ENCODE data around the gene CD248. TPM values are rescaled to one million over a fixed set of nuclear protein-coding genes. Genes with fewer than 3 reads are reported as not detected.

CD248 gene
- total and polyA plus RNA-seq, 2 experiments from 2014 or later, result 2.4 to 3.8 TPM

DNA sequence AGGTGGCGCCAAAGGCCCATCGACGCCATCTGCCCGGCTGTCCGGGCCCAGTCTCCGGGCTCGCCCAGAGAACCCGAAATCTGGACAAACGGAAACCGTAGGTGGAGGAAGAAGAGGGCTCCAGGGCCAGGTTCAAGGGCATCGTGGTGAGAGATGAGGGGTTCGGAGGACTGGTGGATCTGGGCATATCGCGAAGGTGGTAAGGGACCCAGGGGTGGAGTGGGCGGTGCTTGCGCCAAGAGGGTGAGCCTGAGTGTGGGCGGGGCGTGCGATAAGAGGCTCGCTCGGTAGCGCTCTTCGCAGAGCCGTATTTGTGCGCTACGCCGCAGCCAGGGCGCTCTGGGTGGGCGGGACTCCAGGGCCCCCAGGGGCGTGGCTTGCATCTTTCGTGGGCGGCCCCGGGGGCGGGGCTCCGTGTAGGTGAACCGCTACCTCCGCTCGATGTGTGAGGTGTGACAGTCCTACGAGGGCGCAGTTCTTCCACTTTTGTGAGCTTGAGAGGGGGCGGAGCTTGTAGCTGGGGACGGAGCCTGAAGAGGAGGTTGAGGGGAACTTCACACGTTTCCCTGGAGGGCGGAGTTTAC lies 4.8 kb downstream of the CD248 start:
- Mint-ChIP-seq H3K4me1 (peaks cover 25% of the 10 kb centered on the region), H3K27me3 (ENCODE audit: insufficient read depth, low read depth, poor library complexity) (peaks cover 9% of the 10 kb centered on the region), H3K27ac (peak overlapping the region; percentile 97), H3K9me3 (no peaks in the 10 kb centered on the region), H3K36me3 (ENCODE audit: low read depth) (peaks cover 2% of the 10 kb centered on the region; the same call in 1 of the 3 replicates), H3K4me3 (peak overlapping the region; percentile 81)
- no peak for TF ChIP-seq REST (IDR thresholded peaks at IDR 0.05; ENCODE audit: unreplicated experiment)
- no peak for TF ChIP-seq ZNF114 (CRISPR knock-in tag; IDR thresholded peaks at IDR 0.05)
- no peak for TF ChIP-seq EZH2phosphoT487 (IDR thresholded peaks at IDR 0.05; ENCODE audit: unreplicated experiment)
- peak; percentile 63 for TF ChIP-seq CREB1 (CRISPR knock-in tag; IDR thresholded peaks at IDR 0.05; ENCODE audit: low read depth)
- no peak for TF ChIP-seq ETS1 (IDR thresholded peaks at IDR 0.05)
- TF ChIP-seq EZH2 (IDR thresholded peaks at IDR 0.05; ENCODE audit: low read depth, unreplicated experiment), result no peak
- TF ChIP-seq ZNF331 (CRISPR knock-in tag; IDR thresholded peaks at IDR 0.05; ENCODE audit: low read depth), result no peak
- no peak for TF ChIP-seq ZNF462 (CRISPR knock-in tag; IDR thresholded peaks at IDR 0.05)
- no peak for TF ChIP-seq NANOG (IDR thresholded peaks at IDR 0.05; ENCODE audit: borderline replicate concordance)
- TF ChIP-seq POLR2AphosphoS5 (IDR thresholded peaks at IDR 0.05; ENCODE audit: low read depth), result no peak; the same call in none of the 2 replicates
- TF ChIP-seq, protein P1, sequence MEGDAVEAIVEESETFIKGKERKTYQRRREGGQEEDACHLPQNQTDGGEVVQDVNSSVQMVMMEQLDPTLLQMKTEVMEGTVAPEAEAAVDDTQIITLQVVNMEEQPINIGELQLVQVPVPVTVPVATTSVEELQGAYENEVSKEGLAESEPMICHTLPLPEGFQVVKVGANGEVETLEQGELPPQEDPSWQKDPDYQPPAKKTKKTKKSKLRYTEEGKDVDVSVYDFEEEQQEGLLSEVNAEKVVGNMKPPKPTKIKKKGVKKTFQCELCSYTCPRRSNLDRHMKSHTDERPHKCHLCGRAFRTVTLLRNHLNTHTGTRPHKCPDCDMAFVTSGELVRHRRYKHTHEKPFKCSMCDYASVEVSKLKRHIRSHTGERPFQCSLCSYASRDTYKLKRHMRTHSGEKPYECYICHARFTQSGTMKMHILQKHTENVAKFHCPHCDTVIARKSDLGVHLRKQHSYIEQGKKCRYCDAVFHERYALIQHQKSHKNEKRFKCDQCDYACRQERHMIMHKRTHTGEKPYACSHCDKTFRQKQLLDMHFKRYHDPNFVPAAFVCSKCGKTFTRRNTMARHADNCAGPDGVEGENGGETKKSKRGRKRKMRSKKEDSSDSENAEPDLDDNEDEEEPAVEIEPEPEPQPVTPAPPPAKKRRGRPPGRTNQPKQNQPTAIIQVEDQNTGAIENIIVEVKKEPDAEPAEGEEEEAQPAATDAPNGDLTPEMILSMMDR (conservative IDR thresholded peaks at IDR 0.05; ENCODE audit: low read depth in 2 of 2), result peak; percentile 88 to 93
- no peak for TF ChIP-seq JUNB (IDR thresholded peaks at IDR 0.05; ENCODE audit: unreplicated experiment)
- no peak for TF ChIP-seq STAT1 (IDR thresholded peaks at IDR 0.05; ENCODE audit: unreplicated experiment)
- peak overlapping the region; percentile 99 for H2AFZ ChIP-seq
- H3K36me3 ChIP-seq (ENCODE audit: insufficient read depth), result no peaks in the 10 kb centered on the region
- H3K4me3 ChIP-seq, result peak overlapping the region; percentile 84
- ATAC-seq (peak; percentile 55), DNase-seq (ENCODE audit: low spot score) (peak; percentile 94)
- H3K27me3 ChIP-seq (ENCODE audit: insufficient read depth), result no peaks in the 10 kb centered on the region
- H4K20me1 ChIP-seq (replicated peaks; ENCODE audit: insufficient read depth), result no peaks in the 10 kb centered on the region
- H3F3A ChIP-seq (replicated peaks; ENCODE audit: low read depth), result peaks cover 12% of the 10 kb centered on the region; the same call in 1 of the 2 replicates
- peak overlapping the region; percentile 92 for H3K27ac ChIP-seq (ENCODE audit: low read depth)
- no peaks in the 10 kb centered on the region for H3K79me2 ChIP-seq (replicated peaks; ENCODE audit: insufficient read depth)
- peaks cover 17% of the 10 kb centered on the region for H3K4me1 ChIP-seq (ENCODE audit: insufficient read depth)
- peak overlapping the region; percentile 90 for H3K4me2 ChIP-seq
- H3K9me2 ChIP-seq (ENCODE audit: insufficient read depth), result no peaks in the 10 kb centered on the region
